HG03135 (cell line): ENCODE measurements around the gene PHF19.

Source experiments
- ATAC-seq: cut with Tn5 transposase; IDR thresholded peaks from one replicate; pipeline ENCODE4 v1.9.1; 2021; ENCODE audit warnings: mild to moderate bottlenecking, moderate library complexity; ENCODE audit not compliant: unreplicated experiment

Gene PHF19

GRCh38 chr9:120914396-120914795, 37.4 kb upstream of the PHF19 start:
- no peak for ATAC-seq

GRCh38 chr9:120913647-120914264, 36.8 kb upstream of the PHF19 start:
- no peak for ATAC-seq

- no peak for ATAC-seq
These were observed 36.1 kb upstream of the PHF19 start for GRCh38 chr9:120912958-120913646.

GRCh38 chr9:120911295-120911837, 34.4 kb upstream of the PHF19 start:
- no peak for ATAC-seq

- ATAC-seq, result no peak
These were observed 33.7 kb upstream of the PHF19 start for GRCh38 chr9:120910643-120911042.

- ATAC-seq, result no peak
These were observed 32.9 kb upstream of the PHF19 start for GRCh38 chr9:120909904-120910303.

- ATAC-seq, result no peak
These were observed 28.6 kb upstream of the PHF19 start for GRCh38 chr9:120905315-120906164.

GRCh38 chr9:120904978-120905301, 28.0 kb upstream of the PHF19 start:
- no peak for ATAC-seq

- no peak for ATAC-seq
These were observed 27.3 kb upstream of the PHF19 start for GRCh38 chr9:120904061-120904977.

GRCh38 chr9:120902569-120903535, 25.9 kb upstream of the PHF19 start:
- no peak for ATAC-seq

- no peak for ATAC-seq
These were observed 25.0 kb upstream of the PHF19 start for GRCh38 chr9:120901755-120902568.

GRCh38 chr9:120900824-120901223, 23.8 kb upstream of the PHF19 start:
- ATAC-seq, result no peak

- no peak for ATAC-seq
These were observed 22.6 kb upstream of the PHF19 start for GRCh38 chr9:120899490-120900068.

- ATAC-seq, result no peak
These were observed 21.4 kb upstream of the PHF19 start for GRCh38 chr9:120898396-120898795.

- ATAC-seq, result no peak
These were observed 19.0 kb upstream of the PHF19 start for GRCh38 chr9:120895951-120896350.

- ATAC-seq, result no peak
These were observed 17.5 kb upstream of the PHF19 start for GRCh38 chr9:120894321-120895148.

GRCh38 chr9:120893611-120894307, 16.8 kb upstream of the PHF19 start:
- no peak for ATAC-seq
